ENCODE measurements around the gene NBEA. TPM values are rescaled to one million over a fixed set of nuclear protein-coding genes. Genes with fewer than 3 reads are reported as not detected.

Gene NBEA
- total RNA-seq, 1 experiment from 2014 or later, result 3.3 TPM

DNA sequence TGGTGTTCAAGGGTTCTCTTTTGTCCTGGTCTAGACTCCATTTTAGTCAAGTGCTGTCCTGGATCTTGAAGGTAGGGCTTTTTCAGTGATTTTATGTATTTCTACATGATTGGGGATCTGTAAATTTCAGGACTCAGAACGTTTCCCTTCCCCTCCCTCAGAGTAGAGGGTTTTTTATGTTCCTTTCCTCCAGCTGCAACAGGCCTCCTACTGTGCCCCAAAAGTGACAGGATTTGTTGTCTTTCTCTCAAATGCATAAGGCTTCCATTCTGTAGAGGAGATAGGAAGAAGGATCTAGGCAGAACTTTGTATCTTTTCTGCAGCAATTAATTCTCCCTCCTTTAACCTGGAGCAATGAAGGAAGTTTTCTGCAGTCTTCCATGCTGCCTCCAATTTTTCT, 283.1 kb downstream of the NBEA start:
- Mint-ChIP-seq H3K4me1 (ENCODE audit: insufficient read depth, unreplicated experiment) (no peaks in the 10 kb centered on the region), H3K9me3 (ENCODE audit: unreplicated experiment) (no peaks in the 10 kb centered on the region), H3K27me3 (ENCODE audit: insufficient read depth, unreplicated experiment) (no peaks in the 10 kb centered on the region), H3K27ac (ENCODE audit: low read depth, unreplicated experiment) (no peak overlapping the region), H3K4me3 (ENCODE audit: unreplicated experiment) (no peak overlapping the region), H3K36me3 (ENCODE audit: insufficient read depth, unreplicated experiment) (no peaks in the 10 kb centered on the region)
- CTCF ChIA-PET, result interaction anchor here (0.6 kb wide), 1 partner anchor 14 kb away, joined by 5 read pairs; no protein-coding TSS in a partner anchor
- no TSS peak for BruUV-seq (replicated peaks)
- intact Hi-C loops (cut with micrococcal nuclease), result no loop called here
- no peak for DNase-seq (ENCODE audit: unreplicated experiment)
- POLR2A ChIA-PET, result no interaction called here
- TF ChIP-seq, protein P1, sequence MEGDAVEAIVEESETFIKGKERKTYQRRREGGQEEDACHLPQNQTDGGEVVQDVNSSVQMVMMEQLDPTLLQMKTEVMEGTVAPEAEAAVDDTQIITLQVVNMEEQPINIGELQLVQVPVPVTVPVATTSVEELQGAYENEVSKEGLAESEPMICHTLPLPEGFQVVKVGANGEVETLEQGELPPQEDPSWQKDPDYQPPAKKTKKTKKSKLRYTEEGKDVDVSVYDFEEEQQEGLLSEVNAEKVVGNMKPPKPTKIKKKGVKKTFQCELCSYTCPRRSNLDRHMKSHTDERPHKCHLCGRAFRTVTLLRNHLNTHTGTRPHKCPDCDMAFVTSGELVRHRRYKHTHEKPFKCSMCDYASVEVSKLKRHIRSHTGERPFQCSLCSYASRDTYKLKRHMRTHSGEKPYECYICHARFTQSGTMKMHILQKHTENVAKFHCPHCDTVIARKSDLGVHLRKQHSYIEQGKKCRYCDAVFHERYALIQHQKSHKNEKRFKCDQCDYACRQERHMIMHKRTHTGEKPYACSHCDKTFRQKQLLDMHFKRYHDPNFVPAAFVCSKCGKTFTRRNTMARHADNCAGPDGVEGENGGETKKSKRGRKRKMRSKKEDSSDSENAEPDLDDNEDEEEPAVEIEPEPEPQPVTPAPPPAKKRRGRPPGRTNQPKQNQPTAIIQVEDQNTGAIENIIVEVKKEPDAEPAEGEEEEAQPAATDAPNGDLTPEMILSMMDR (IDR thresholded peaks at IDR 0.05; ENCODE audit: unreplicated experiment), result no peak

DNA sequence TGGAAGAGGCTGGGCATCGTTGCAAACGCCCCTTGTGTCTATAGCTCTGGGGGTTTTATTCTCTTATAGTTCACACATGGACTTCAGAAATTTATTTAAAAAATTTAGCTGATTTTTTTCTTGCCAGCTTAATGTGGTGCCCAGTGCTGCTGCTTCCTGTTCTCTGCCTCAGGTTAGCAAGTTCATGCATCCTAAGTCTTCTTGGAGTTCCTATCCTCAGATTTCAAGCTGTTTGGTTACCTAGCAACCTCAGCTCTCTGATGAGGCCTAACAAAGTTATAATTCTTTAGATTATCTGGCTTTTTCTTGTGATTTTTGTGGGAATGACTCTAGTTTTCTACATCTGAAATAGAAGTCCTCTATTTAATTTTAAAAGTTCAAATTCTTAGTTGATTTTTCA, 283.5 kb downstream of the NBEA start:
- H3K4me1 Mint-ChIP-seq (ENCODE audit: insufficient read depth, unreplicated experiment), result no peaks in the 10 kb centered on the region
- BruUV-seq (replicated peaks), result no TSS peak
- ChIA-PET CTCF (interaction anchor here (0.6 kb wide), 1 partner anchor 13 kb away, joined by 5 read pairs; no protein-coding TSS in a partner anchor), POLR2A (no interaction called here)
- no peaks in the 10 kb centered on the region for H3K27me3 Mint-ChIP-seq (ENCODE audit: insufficient read depth, unreplicated experiment)
- DNase-seq (ENCODE audit: unreplicated experiment), result no peak
- H3K4me3 Mint-ChIP-seq (ENCODE audit: unreplicated experiment), result no peak overlapping the region
- intact Hi-C loops (cut with micrococcal nuclease), result no loop called here
- H3K9me3 Mint-ChIP-seq (ENCODE audit: unreplicated experiment), result no peaks in the 10 kb centered on the region
- no peaks in the 10 kb centered on the region for H3K36me3 Mint-ChIP-seq (ENCODE audit: insufficient read depth, unreplicated experiment)
- no peak overlapping the region for H3K27ac Mint-ChIP-seq (ENCODE audit: low read depth, unreplicated experiment)
- TF ChIP-seq, protein P1 (IDR thresholded peaks at IDR 0.05; ENCODE audit: unreplicated experiment), result no peak

DNA sequence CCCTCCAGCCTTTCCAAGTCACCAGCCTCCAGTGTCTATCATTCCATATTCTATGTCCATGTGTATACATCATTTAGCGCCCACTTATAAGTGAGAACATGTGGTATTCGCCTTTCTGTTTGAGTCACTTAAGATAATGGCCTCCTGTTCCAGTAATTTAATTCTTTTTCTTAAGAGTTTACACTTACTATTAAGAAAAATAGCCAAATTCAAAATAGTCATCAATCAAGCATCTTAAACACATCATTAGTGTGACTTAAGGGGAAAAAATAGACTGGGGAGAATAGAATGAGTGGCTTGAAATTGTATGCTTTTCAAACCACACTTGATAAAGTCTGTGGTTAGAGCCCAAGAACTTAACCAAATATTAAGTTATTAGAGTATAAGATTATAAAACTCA, 286.5 kb downstream of the NBEA start:
- H3K27me3 Mint-ChIP-seq (ENCODE audit: insufficient read depth, unreplicated experiment), result no peaks in the 10 kb centered on the region
- TF ChIP-seq, protein P1 (IDR thresholded peaks at IDR 0.05; ENCODE audit: unreplicated experiment), result no peak
- H3K27ac Mint-ChIP-seq (ENCODE audit: low read depth, unreplicated experiment), result no peak overlapping the region
- DNase-seq (ENCODE audit: unreplicated experiment), result no peak
- POLR2A ChIA-PET, result no interaction called here
- no peaks in the 10 kb centered on the region for H3K9me3 Mint-ChIP-seq (ENCODE audit: unreplicated experiment)
- H3K36me3 Mint-ChIP-seq (ENCODE audit: insufficient read depth, unreplicated experiment), result no peaks in the 10 kb centered on the region
- intact Hi-C loops (cut with micrococcal nuclease), result no loop called here
- CTCF ChIA-PET, result interaction anchor here (0.7 kb wide), 1 partner anchor 11 kb away, joined by 3 read pairs; no protein-coding TSS in a partner anchor
- H3K4me1 Mint-ChIP-seq (ENCODE audit: insufficient read depth, unreplicated experiment), result no peaks in the 10 kb centered on the region
- no peak overlapping the region for H3K4me3 Mint-ChIP-seq (ENCODE audit: unreplicated experiment)
- no TSS peak for BruUV-seq (replicated peaks)

DNA sequence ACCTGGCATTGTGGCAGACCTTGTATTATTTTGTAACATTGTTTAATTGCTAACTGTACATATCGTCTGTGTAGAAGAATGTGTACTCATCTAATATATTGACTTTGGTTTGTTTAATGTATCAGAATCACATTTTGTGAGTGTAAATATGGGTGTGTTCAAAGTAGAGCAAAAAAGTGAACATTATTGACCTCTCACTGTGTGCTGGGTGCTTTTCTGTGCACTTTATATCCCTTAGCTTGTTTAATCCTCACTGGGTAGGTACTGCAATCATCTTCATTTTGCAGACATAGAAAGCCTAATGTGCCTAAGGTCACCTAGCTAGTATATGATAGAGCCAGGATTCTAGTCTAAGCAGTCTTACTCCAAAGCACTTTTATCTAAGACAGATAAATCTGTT, 289.4 kb downstream of the NBEA start:
- Mint-ChIP-seq H3K36me3 (ENCODE audit: insufficient read depth, unreplicated experiment) (no peaks in the 10 kb centered on the region), H3K4me1 (ENCODE audit: insufficient read depth, unreplicated experiment) (no peaks in the 10 kb centered on the region)
- CTCF ChIA-PET, result interaction anchor here (1.1 kb wide), 1 partner anchor 558 kb away, joined by 3 read pairs; no protein-coding TSS in a partner anchor

More for the DNA sequence above, 289.4 kb downstream of the NBEA start:
- no peaks in the 10 kb centered on the region for H3K9me3 Mint-ChIP-seq (ENCODE audit: unreplicated experiment)
- intact Hi-C loops (cut with micrococcal nuclease), result no loop called here
- no peaks in the 10 kb centered on the region for H3K27me3 Mint-ChIP-seq (ENCODE audit: insufficient read depth, unreplicated experiment)
- POLR2A ChIA-PET, result no interaction called here
- TF ChIP-seq, protein P1 (IDR thresholded peaks at IDR 0.05; ENCODE audit: unreplicated experiment), result no peak
- no peak overlapping the region for H3K27ac Mint-ChIP-seq (ENCODE audit: low read depth, unreplicated experiment)
- H3K4me3 Mint-ChIP-seq (ENCODE audit: unreplicated experiment), result no peak overlapping the region
- no TSS peak for BruUV-seq (replicated peaks)
- DNase-seq (ENCODE audit: unreplicated experiment), result no peak

Measured in MCF 10A (cell line).